HG02943 (cell line): ENCODE results near the gene ARHGAP35.

Experiments used
- ATAC-seq: cut with Tn5 transposase; IDR thresholded peaks from one replicate; pipeline ENCODE4 v1.9.1; 2021; ENCODE audit warnings: mild to moderate bottlenecking, low read depth, moderate library complexity; ENCODE audit not compliant: unreplicated experiment

ARHGAP35 gene

GRCh38 chr19:46901701-46902401 lies 41.1 kb downstream of the ARHGAP35 start:
- no peak for ATAC-seq

GRCh38 chr19:46902402-46902766 lies 41.6 kb downstream of the ARHGAP35 start:
- ATAC-seq = no peak

GRCh38 chr19:46903458-46903857 lies 42.7 kb downstream of the ARHGAP35 start:
- ATAC-seq = no peak

GRCh38 chr19:46904114-46905060 lies 43.6 kb downstream of the ARHGAP35 start:
- no peak for ATAC-seq

DNA sequence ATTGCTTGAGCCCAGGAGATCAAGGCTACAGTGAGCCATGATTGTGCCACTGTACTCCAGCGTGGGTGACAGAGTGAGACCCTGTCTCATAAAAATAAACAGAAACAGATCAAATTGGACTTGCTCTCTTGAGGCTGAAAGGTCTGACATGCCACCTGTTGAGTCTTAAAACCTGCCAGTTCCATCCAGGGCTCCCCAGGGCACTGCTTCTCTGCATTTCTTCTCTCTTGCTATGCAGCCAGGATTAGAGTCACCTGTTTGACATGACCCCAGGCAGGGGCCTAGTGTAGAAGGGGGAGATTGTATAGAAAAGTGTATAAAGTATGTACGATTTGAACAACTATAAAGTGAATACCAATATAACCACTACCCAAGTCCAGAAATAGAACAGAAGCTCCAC lies 45.4 kb downstream of the ARHGAP35 start:
- ATAC-seq = no peak

- ATAC-seq = no peak
These were observed 47.1 kb downstream of the ARHGAP35 start for GRCh38 chr19:46907880-46908279.

- ATAC-seq = no peak
These were observed 48.6 kb downstream of the ARHGAP35 start for GRCh38 chr19:46909356-46909755.
